HEK293T (cell line): ENCODE data around the gene IMP3.
"Not testable (repeated sequence)": the region's sequence is repeated elsewhere in the genome, so short reads cannot be mapped to it uniquely, and the experiment has no call there.

Source experiments
- BHLHE40 ChIP-seq: fragments of 450-650 bp; IDR thresholded peaks from 2 replicates; pipeline ENCODE4 v1.6.1; 2016; ENCODE audit warnings: mild to moderate bottlenecking, moderate library complexity, borderline replicate concordance
- ELF4 ChIP-seq: fragments of 450-650 bp; IDR thresholded peaks from 2 replicates; pipeline ENCODE4 v1.6.1; 2017; ENCODE audit warnings: antibody characterized with exemption
- FOXA1 ChIP-seq: fragments of 450-650 bp; IDR thresholded peaks from 2 replicates; pipeline ENCODE4 v1.6.1; 2016; ENCODE audit warnings: mild to moderate bottlenecking
- FOXK2 ChIP-seq: fragments of 450-650 bp; IDR thresholded peaks from 2 replicates; pipeline ENCODE4 v1.6.1; 2016; ENCODE audit warnings: mild to moderate bottlenecking
- HDGF ChIP-seq: fragments of 450-650 bp; IDR thresholded peaks from 2 replicates; pipeline ENCODE4 v1.6.1; 2017; ENCODE audit warnings: antibody characterized with exemption, borderline replicate concordance
- L3MBTL2 ChIP-seq: fragments of 450-650 bp; conservative IDR thresholded peaks from 2 replicates; pipeline ENCODE4 v1.6.1; 2016; ENCODE audit warnings: mild to moderate bottlenecking
- LEF1 ChIP-seq: fragments of 450-650 bp; IDR thresholded peaks from 2 replicates; pipeline ENCODE4 v1.6.1; 2017; ENCODE audit warnings: mild to moderate bottlenecking, borderline replicate concordance
- SP1 ChIP-seq: fragments of 450-650 bp; IDR thresholded peaks from 2 replicates; pipeline ENCODE4 v1.6.1; 2017
- SUZ12 ChIP-seq: fragments of 450-650 bp; IDR thresholded peaks from 2 replicates; pipeline ENCODE4 v1.6.1; 2016; ENCODE audit warnings: mild to moderate bottlenecking
- TARDBP ChIP-seq: fragments of 450-650 bp; IDR thresholded peaks from 2 replicates; pipeline ENCODE4 v1.6.1; 2016
- ZNF384 ChIP-seq: fragments of 450-650 bp; IDR thresholded peaks from 2 replicates; pipeline ENCODE4 v1.6.1; 2016
- TF ChIP-seq, protein P1 (sequence below): fragments of 450-650 bp; IDR thresholded peaks from 2 replicates; pipeline ENCODE4 v1.6.1; 2016

DNA sequence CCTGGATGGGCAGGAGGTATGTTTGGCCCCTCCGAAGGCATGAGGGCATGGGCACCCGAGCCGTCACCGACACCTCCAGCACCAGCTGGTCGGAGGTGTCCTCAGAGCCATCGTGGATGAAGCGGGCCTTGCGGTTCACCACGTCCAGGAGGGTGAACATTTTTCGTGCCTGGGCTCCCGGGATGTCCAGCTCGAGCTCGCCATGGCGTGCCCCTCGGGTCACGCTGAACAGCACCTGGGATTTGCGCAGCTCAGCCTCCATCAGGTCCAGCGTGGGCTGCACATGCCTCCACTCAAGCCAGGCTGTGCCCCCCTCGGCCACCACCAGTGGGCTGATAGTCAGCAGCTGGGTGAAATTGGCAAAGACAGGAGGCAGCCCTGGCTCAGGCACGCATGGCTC lies 49.4 kb upstream of the IMP3 start:
- not testable (repeated sequence) for TF ChIP-seq L3MBTL2, FOXA1, ELF4, FOXK2, SUZ12, BHLHE40, LEF1, SP1, HDGF, TARDBP, ZNF384
- TF ChIP-seq, protein P1, sequence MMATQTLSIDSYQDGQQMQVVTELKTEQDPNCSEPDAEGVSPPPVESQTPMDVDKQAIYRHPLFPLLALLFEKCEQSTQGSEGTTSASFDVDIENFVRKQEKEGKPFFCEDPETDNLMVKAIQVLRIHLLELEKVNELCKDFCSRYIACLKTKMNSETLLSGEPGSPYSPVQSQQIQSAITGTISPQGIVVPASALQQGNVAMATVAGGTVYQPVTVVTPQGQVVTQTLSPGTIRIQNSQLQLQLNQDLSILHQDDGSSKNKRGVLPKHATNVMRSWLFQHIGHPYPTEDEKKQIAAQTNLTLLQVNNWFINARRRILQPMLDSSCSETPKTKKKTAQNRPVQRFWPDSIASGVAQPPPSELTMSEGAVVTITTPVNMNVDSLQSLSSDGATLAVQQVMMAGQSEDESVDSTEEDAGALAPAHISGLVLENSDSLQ: not testable (repeated sequence)
